GM18909 (cell line): ENCODE results near the gene NRAP.

ENCODE experiments used
- ATAC-seq: cut with Tn5 transposase; IDR thresholded peaks from one replicate; pipeline ENCODE4 v1.9.1; 2021; ENCODE audit warnings: mild to moderate bottlenecking; ENCODE audit not compliant: unreplicated experiment, poor library complexity

Gene NRAP

GRCh38 chr10:113566888-113567287 lies 97.0 kb downstream of the NRAP start:
- ATAC-seq = no peak

GRCh38 chr10:113565364-113565763 lies 98.5 kb downstream of the NRAP start:
- no peak for ATAC-seq

GRCh38 chr10:113563306-113564088 lies 100.3 kb downstream of the NRAP start:
- peak; percentile 95 for ATAC-seq

- no peak for ATAC-seq
Observed at GRCh38 chr10:113562704-113563103, 101.1 kb downstream of the NRAP start.

- ATAC-seq = no peak
Observed at GRCh38 chr10:113562069-113562468, 101.8 kb downstream of the NRAP start.

GRCh38 chr10:113561214-113561613 lies 102.6 kb downstream of the NRAP start:
- ATAC-seq = no peak

DNA sequence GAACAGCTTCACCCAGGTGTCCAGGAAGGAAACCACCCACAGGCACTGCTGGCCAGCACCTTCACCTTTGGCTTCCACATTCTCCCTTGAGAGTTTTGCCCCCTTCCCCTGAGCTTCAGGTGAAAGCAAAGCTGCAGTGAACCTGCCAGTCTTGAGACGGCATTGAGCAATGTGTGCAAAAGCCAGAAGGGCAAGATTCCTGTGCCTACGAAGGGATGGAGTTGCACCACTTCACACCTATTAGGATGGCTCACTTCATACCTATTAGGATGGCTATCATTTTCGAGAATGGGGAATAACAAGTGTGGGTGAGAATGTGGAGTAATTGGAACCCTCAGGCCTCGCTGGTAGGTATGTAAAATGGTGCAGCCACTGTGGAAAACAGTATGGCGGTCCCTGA lies 103.8 kb downstream of the NRAP start:
- ATAC-seq = no peak

DNA sequence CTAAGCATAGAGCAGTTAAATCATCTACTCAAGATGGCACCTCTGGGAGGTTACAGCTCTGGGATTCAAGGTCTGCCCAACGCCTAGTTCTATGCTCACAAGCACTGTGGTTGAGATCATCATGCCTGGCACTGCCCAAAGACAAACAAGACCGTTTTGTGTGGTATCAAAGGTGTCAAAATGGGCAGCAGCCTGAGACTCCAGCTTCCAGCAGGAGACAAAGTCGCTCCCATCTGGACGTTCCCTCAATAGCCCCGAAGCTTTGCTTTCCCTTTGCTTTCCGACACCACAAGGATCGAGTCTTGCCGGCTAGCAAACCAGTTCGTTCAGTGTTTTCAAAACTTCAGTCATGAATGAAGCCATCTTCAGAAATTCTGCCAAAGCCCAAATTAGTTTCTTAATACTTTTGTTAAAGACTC lies 105.9 kb downstream of the NRAP start:
- ATAC-seq = no peak

DNA sequence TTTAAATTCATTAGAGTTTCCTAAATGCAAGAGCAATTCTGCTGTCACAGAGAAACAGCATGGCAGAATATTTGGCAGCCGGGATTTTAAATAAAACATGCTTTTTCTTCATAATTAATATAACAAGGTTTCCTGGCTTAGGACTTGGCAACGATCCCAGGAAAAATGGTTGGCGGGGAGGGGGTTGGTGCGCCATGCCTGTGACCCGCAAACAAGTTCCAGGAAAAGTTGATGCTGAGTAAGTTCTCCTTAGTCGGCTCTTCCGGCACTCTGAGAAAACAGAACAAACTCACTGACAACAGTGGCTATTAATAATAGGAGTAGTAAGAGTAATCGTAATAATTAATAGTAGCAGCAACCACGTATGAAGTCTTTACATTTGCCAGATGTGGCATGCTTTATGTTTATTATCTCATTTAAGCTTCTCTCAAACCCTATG lies 106.4 kb downstream of the NRAP start:
- no peak for ATAC-seq

DNA sequence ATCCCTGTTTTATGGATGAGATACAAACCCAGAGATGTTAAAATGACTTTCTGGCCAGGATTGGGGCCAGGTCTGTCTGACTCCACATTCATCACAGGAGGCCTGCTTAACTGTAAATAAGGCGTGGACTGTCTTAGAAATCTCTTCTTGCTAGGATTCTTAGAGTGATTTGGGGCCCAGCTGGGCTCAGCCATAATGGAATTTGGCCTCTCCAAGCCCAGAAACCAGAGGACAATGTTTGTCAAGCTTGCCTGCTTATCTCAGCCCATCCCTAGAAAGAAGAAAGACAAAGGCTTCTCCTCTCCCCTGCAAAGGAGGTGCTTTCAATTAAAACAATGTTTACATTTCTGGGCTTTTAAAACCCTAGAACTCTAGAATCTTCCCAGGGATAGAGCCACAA lies 108.1 kb downstream of the NRAP start:
- no peak for ATAC-seq

- no peak for ATAC-seq
Observed at GRCh38 chr10:113555245-113555644, 108.6 kb downstream of the NRAP start.

GRCh38 chr10:113554214-113554613 lies 109.6 kb downstream of the NRAP start:
- ATAC-seq = no peak

GRCh38 chr10:113553149-113553548 lies 110.7 kb downstream of the NRAP start:
- ATAC-seq = no peak

DNA sequence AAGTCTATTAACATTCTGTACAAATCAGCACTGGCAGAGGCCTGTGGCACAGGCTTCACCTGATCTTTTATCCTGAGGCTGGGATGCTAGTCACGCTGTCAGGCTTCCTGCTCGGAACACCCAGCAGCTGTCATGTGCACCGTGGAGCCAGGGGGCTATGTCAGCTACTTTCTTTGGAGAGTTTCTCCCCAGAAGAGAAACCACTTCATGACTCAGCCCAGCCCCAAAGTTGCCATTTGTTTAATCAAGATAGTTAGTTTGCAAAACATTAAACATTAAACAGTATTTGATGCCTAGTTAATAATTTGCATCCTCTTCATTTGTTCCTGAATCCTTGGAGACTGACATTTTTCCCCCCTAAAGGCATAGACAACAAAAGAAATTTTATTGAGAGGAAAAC lies 111.1 kb downstream of the NRAP start, which contains the start of gene HABP2:
Gene HABP2, plus strand, starts transcription at position 353 of the 400 bp plus-strand sequence. CDS start 69 bp downstream, outside the sequence.
- ATAC-seq = no peak

DNA sequence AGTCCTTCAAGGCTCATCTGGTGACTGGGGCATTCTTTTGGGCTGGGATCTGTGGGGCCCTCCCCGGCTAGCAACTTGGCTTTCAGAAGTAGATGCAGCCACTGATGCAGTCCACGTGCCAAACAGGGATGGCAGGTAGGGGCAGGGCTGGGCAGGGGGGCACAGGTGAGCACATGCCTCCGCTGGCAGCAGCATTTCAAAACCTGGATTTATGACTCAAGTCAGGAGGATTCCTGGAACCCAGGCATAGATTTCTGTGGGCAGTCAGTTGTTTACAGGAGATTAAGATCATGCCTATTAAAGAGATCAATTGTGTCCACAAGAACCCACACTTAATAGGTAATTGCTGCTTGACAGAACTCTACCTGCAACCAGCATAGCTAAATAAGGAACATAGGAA lies 111.8 kb downstream of the NRAP start:
- no peak for ATAC-seq

DNA sequence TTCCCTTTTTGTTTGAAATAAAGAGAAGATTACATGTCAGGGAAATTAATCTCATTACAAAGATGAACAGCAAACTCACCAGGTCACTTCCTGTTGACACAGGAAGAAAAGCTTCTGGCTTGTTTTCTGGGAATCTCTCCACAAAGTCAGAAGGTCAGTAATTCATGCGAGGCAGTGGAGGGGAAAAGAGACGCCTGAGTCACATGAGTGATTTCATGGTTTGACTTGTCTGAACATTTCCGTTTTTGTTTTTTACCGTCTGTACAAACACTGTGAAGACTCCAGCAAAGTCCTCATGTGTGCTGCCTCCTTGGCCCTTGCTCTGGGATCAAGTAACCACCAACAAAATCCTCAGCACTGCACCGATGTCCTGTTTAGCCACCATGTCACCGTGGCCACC lies 113.5 kb downstream of the NRAP start:
- ATAC-seq = no peak

DNA sequence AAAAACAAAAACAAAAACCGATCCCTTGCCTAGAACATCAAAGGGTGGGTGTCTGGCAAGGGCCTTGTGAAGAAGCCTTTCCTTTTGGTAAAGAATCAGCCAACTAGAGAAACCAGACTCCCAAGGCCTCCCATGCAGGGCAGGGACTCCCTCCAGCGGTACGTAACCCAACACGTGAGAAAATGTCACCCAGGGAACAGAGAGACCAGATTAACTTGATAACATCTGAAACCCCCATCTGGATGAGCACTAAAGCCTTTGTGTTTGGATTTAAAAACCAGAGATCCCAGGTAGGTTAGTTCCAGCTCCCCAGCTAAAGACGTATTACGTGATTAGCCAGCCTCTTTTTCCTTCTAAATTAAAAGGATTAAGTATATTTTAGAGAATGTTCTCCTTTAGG lies 114.0 kb downstream of the NRAP start:
- ATAC-seq = no peak

DNA sequence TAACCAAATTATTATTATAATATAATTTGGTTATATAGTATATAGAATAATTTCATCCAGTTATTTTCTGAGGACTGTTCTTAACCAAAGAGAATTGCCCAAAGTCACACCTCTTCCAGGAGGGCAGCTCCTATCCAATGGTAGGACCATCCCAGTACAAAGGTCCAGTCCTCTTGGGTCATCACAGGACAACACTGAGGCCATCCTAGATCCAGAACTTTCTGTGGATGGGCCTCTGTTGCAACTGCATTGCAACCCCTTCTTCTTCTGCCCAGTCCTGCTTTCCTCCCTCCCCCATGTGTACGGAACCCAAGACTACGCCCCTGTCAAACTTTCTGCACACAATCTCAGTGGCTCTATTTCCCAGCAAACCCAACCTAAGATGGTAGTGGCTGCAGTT lies 116.4 kb downstream of the NRAP start:
- ATAC-seq = no peak

- ATAC-seq = no peak
Observed at GRCh38 chr10:113544392-113544791, 119.4 kb downstream of the NRAP start.

DNA sequence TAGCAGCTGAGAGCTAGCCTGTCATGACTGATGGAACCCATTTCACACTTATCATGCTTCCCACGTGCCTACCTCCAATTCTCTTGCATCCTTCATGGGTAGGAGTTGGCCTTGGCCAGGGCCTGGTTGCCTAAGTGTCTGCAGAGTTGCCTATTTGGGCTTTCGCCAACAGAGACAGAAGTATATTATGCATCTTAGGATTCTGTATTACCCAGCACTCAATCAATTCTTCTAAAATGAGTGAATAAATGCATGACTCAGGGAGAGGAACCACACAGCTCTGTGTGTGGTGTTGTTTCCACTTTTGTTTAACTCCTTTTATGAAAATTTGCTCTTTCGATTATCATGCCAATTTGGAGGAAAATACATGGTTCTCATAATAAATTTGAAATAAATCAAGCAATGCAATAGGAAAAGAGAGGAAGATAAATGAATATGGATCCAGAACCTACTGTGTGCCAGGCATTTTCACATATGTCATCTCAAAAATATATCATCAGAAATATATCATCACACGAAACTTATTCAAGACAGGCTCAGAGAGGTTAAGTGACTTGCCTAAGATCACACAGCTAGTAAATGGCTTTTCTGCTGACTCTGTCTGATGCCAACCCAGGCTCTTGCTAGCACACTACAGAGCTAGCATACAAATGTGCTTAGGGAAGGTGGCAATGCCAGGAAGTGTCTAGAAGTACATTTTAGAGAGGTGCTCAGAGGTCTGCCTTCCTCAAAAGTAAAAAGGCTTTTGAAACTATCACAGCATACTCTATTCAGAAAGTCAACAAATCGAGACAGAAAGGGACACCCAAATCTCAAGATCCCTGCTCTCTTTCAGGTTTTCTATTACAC lies 120.5 kb downstream of the NRAP start:
- no peak for ATAC-seq

- ATAC-seq = no peak
Observed at GRCh38 chr10:113541549-113541927, 122.3 kb downstream of the NRAP start.
